HepG2 (cell line): ENCODE measurements around the gene FYB1. TPM values are rescaled to one million over a fixed set of nuclear protein-coding genes. Genes with fewer than 3 reads are reported as not detected.
A peak's percentile ranks its signal among the peaks of the same experiment; 100 is the strongest.

Source experiments
- AHDC1 ChIP-seq: sonication (generic); formaldehyde crosslinking; IDR thresholded peaks from 2 replicates; pipeline ENCODE4 v1.5.1; 2020; ENCODE audit warnings: mild to moderate bottlenecking, missing genetic modification reagents, borderline replicate concordance
- BCL6 ChIP-seq: IDR thresholded peaks from 2 replicates; pipeline ENCODE4 v1.6.1; 2016; ENCODE audit warnings: missing genetic modification reagents, missing compliant biosample characterization
- ELF1 ChIP-seq: sonication (generic); formaldehyde crosslinking; IDR thresholded peaks from 2 replicates; pipeline ENCODE4 v1.4.0; 2020; ENCODE audit warnings: missing genetic modification reagents
- FOXA3 ChIP-seq: IDR thresholded peaks from 2 replicates; pipeline ENCODE4 v1.6.1; 2016; ENCODE audit warnings: missing genetic modification reagents, missing compliant biosample characterization
- FOXK1 ChIP-seq: sonication (generic); formaldehyde crosslinking; IDR thresholded peaks from 2 replicates; pipeline ENCODE4 v1.4.0; 2020; ENCODE audit warnings: low read depth, missing genetic modification reagents, borderline replicate concordance
- FOXO1 ChIP-seq: sonication (generic); formaldehyde crosslinking; IDR thresholded peaks from 2 replicates; pipeline ENCODE4 v1.4.0; 2020; ENCODE audit warnings: missing genetic modification reagents
- PATZ1 ChIP-seq: sonication (generic); formaldehyde crosslinking; IDR thresholded peaks from 2 replicates; pipeline ENCODE4 v1.4.0; 2020; ENCODE audit warnings: missing genetic modification reagents
- PHF21A ChIP-seq: sonication (generic); formaldehyde crosslinking; IDR thresholded peaks from 2 replicates; pipeline ENCODE4 v1.5.0; 2020; ENCODE audit warnings: mild to moderate bottlenecking, missing genetic modification reagents
- PRPF4 ChIP-seq: fragments of 200-400 bp; formaldehyde crosslinking; IDR thresholded peaks from 2 replicates; pipeline ENCODE4 v1.6.1; 2016; ENCODE audit warnings: low read length, low read depth; ENCODE audit not compliant: poor library complexity, severe bottlenecking
- RERE ChIP-seq: IDR thresholded peaks from 2 replicates; pipeline ENCODE4 v1.6.1; 2016; ENCODE audit warnings: low read depth, missing genetic modification reagents, missing compliant biosample characterization
- RFXAP ChIP-seq: sonication (generic); formaldehyde crosslinking; IDR thresholded peaks from 2 replicates; pipeline ENCODE4 v1.4.0; 2020; ENCODE audit warnings: missing genetic modification reagents, borderline replicate concordance
- TARDBP ChIP-seq: sonication (generic); formaldehyde crosslinking; IDR thresholded peaks from 2 replicates; pipeline ENCODE4 v1.8.0; 2022; ENCODE audit warnings: mild to moderate bottlenecking, missing genetic modification reagents
- ZFY ChIP-seq: sonication (generic); formaldehyde crosslinking; IDR thresholded peaks from 2 replicates; pipeline ENCODE4 v1.4.0; 2020; ENCODE audit warnings: missing genetic modification reagents
- ZNF317 ChIP-seq: sonication (generic); formaldehyde crosslinking; IDR thresholded peaks from 2 replicates; pipeline ENCODE4 v1.5.0; 2020; ENCODE audit warnings: mild to moderate bottlenecking, missing genetic modification reagents
- ZSCAN5A ChIP-seq: sonication (generic); formaldehyde crosslinking; IDR thresholded peaks from 2 replicates; pipeline ENCODE4 v1.8.0; 2022; ENCODE audit warnings: mild to moderate bottlenecking, missing genetic modification reagents, borderline replicate concordance
- polyA plus RNA-seq, 8 experiments: library from polyadenylated mRNA; depleted of rRNA in 3 of 8; stranded (reverse) in 7 of 8; unstranded in 1 of 8; fragments of >200 nt; fragmentation: Illumina TruSeq in 4 of 8; extraction: Trizol in 4 of 8; gene quantifications; 2 replicates each; pipeline versions ENCODE4 v1.2.1 to v1.2.3, GENCODE V29; 2011 to 2016; ENCODE audit warnings: low read depth in 4 of 8, missing spikeins in 1 of 8, mixed read lengths in 1 of 8; ENCODE audit not compliant: insufficient read depth in 1 of 8
- total RNA-seq, 5 experiments: library from RNA; depleted of rRNA; stranded (reverse); fragments of >200 nt; fragmentation: Illumina TruSeq; extraction: Trizol; gene quantifications; 2 replicates each; pipeline ENCODE4 v1.2.3, GENCODE V29; 2016; ENCODE audit warnings: low read depth in 1 of 5

Gene FYB1
- total and polyA plus RNA-seq, 2 of the 13 experiments (the other 11 are each of a cell fraction or from before 2014, with no cell fraction given), result 0.03 TPM; not detected in 1

GRCh38 chr5:39102684-39103155 lies 116.6 kb downstream of the FYB1 start (continued):
- TF ChIP-seq PATZ1 (peak; percentile 33; the same call in 1 of the 2 replicates), TARDBP (CRISPR knock-in tag) (peak; percentile 76), AHDC1 (CRISPR knock-in tag) (peak; percentile 45; the same call in 1 of the 2 replicates), RFXAP (CRISPR knock-in tag) (0 out of 2 replicates have a peak, but pooled peaks have one; percentile 30), FOXA3 (peak; percentile 80), FOXO1 (CRISPR knock-in tag) (peak; percentile 58), ZNF317 (CRISPR knock-in tag) (0 out of 2 replicates have a peak, but pooled peaks have one; percentile 36), ZSCAN5A (CRISPR knock-in tag) (peak; percentile 37; the same call in 1 of the 2 replicates), BCL6 (CRISPR knock-in tag) (peak; percentile 99), PRPF4 (no peak), RERE (CRISPR knock-in tag) (peak; percentile 74; the same call in 1 of the 2 replicates), FOXK1 (peak; percentile 59; the same call in 1 of the 2 replicates), ELF1 (CRISPR knock-in tag) (no peak), PHF21A (CRISPR knock-in tag) (0 out of 2 replicates have a peak, but pooled peaks have one; percentile 42), ZFY (CRISPR knock-in tag) (peak; percentile 64)
